GM21717 (cell line): ENCODE data around the gene YAE1.

ENCODE experiments used
- ATAC-seq: cut with Tn5 transposase; IDR thresholded peaks from one replicate; pipeline ENCODE4 v1.9.1; 2021; ENCODE audit warnings: mild to moderate bottlenecking, moderate library complexity; ENCODE audit not compliant: unreplicated experiment

YAE1 gene

GRCh38 chr7:39553436-39553835 is 12.8 kb upstream of the YAE1 start:
- no peak for ATAC-seq

- ATAC-seq = no peak
These were observed 11.5 kb upstream of the YAE1 start for GRCh38 chr7:39554583-39555165.

- ATAC-seq = no peak
These were observed 9.0 kb upstream of the YAE1 start for GRCh38 chr7:39557222-39557621.

GRCh38 chr7:39557911-39558310 is 8.3 kb upstream of the YAE1 start:
- no peak for ATAC-seq

GRCh38 chr7:39560408-39560807 is 5.8 kb upstream of the YAE1 start:
- ATAC-seq = no peak

- no peak for ATAC-seq
These were observed 5.2 kb upstream of the YAE1 start for GRCh38 chr7:39560997-39561396.

GRCh38 chr7:39565538-39565937 is 666 bp upstream of the YAE1 start:
- ATAC-seq = no peak

- no peak for ATAC-seq
These were observed 1.1 kb downstream of the YAE1 start for GRCh38 chr7:39567294-39567693.

GRCh38 chr7:39574673-39575349 is 8.6 kb downstream of the YAE1 start:
- ATAC-seq = no peak

GRCh38 chr7:39577229-39577874 is 11.1 kb downstream of the YAE1 start:
- no peak for ATAC-seq

GRCh38 chr7:39580149-39580874 is 14.1 kb downstream of the YAE1 start:
- peak; percentile 86 for ATAC-seq

GRCh38 chr7:39582536-39582935 is 16.3 kb downstream of the YAE1 start:
- no peak for ATAC-seq

GRCh38 chr7:39583539-39583938 is 17.3 kb downstream of the YAE1 start:
- no peak for ATAC-seq

- ATAC-seq = no peak
These were observed 21.2 kb downstream of the YAE1 start for GRCh38 chr7:39587393-39587792.

GRCh38 chr7:39588416-39588815 is 22.2 kb downstream of the YAE1 start:
- no peak for ATAC-seq

GRCh38 chr7:39589323-39590111 is 23.3 kb downstream of the YAE1 start:
- peak; percentile 92 for ATAC-seq

GRCh38 chr7:39592586-39592985 is 26.4 kb downstream of the YAE1 start:
- no peak for ATAC-seq

GRCh38 chr7:39594988-39595620 is 28.9 kb downstream of the YAE1 start:
- no peak for ATAC-seq

GRCh38 chr7:39602351-39602750 is 36.1 kb downstream of the YAE1 start:
- no peak for ATAC-seq

GRCh38 chr7:39603924-39604323 is 37.7 kb downstream of the YAE1 start:
- ATAC-seq = no peak
